Mammary epithelial cell (primary cell): Measurements from ENCODE around the gene CLEC2D.

Source experiments
- CTCF ChIP-seq, 2 donors: IDR thresholded peaks in 1 of 2; conservative IDR thresholded peaks in 1 of 2; 2 replicates each; pipeline ENCODE4 v1.5.1; 2011 to 2012; ENCODE audit warnings: inconsistent platforms in 2 of 2, low read length in 2 of 2, mild to moderate bottlenecking in 2 of 2, control low read depth in 1 of 2, low read depth in 1 of 2; ENCODE audit not compliant: insufficient read depth in 1 of 2; ENCODE audit errors: extremely low read depth in 1 of 2
- EZH2 ChIP-seq: IDR thresholded peaks from 2 replicates; pipeline ENCODE4 v1.6.1; 2012; ENCODE audit warnings: low read length, inconsistent platforms, borderline replicate concordance

- TF ChIP-seq CTCF (conservative IDR thresholded peaks at IDR 0.05 in 1 of 2, IDR thresholded peaks at IDR 0.05 in 1 of 2; ENCODE audit: extremely low read depth in 1 of 2, insufficient read depth in 1 of 2, low read depth in 1 of 2, low read length in 2 of 2) (no peak), EZH2 (no peak)
Measured at GRCh38 chr12:9735601-9736000, 66.1 kb downstream of the CLEC2D start.
